SK-N-MC (cell line): Measurements from ENCODE around the gene TOX2.

Experiments used
- EZH2 ChIP-seq: fragments of 200-600 bp; sonication (generic); IDR thresholded peaks from one replicate; pipeline ENCODE4 v1.6.1; 2017; ENCODE audit warnings: antibody characterized with exemption
- FOXP2 ChIP-seq: optimal IDR thresholded peaks from 2 replicates; pipeline ENCODE3; 2011; ENCODE audit warnings: mild to moderate bottlenecking, moderate library complexity; ENCODE audit not compliant: insufficient read depth; ENCODE audit errors: extremely low read length, control extremely low read depth
- POLR2AphosphoS5 ChIP-seq: IDR thresholded peaks from 2 replicates; pipeline ENCODE4 v1.6.1; 2012; ENCODE audit warnings: mild to moderate bottlenecking, low read depth, low read length, borderline replicate concordance

- TF ChIP-seq EZH2 (no peak), POLR2AphosphoS5 (no peak), FOXP2 (no peak)
Measured at GRCh38 chr20:43870484-43870883, 44.2 kb upstream of the TOX2 start.
